Activated naive CD8-positive, alpha-beta T cell (primary cell): ENCODE results near the gene FAM118A.
"Not testable (repeated sequence)": the region's sequence is repeated elsewhere in the genome, so short reads cannot be mapped to it uniquely, and the experiment has no call there.

Source experiments
- H3K27ac Mint-ChIP-seq: one replicate; pipeline ENCODE4 v1.8.0; 2021; ENCODE audit warnings: mixed read lengths
- H3K27me3 Mint-ChIP-seq: one replicate; pipeline ENCODE4 v1.8.0; 2021; ENCODE audit warnings: mixed read lengths
- H3K36me3 Mint-ChIP-seq: one replicate; pipeline ENCODE4 v1.8.0; 2021; ENCODE audit warnings: mixed read lengths
- H3K4me1 Mint-ChIP-seq: one replicate; pipeline ENCODE4 v1.8.0; 2021; ENCODE audit warnings: low read depth, mixed read lengths
- H3K4me3 Mint-ChIP-seq: one replicate; pipeline ENCODE4 v1.8.0; 2021; ENCODE audit warnings: mild to moderate bottlenecking, mixed read lengths
- H3K9me3 Mint-ChIP-seq: one replicate; pipeline ENCODE4 v1.8.0; 2021; ENCODE audit warnings: low read depth, mixed read lengths

FAM118A gene

GRCh38 chr22:45273452-45274075 is 36.2 kb upstream of the FAM118A start:
- no peaks in the 10 kb centered on the region for H3K9me3 Mint-ChIP-seq
- no peak overlapping the region for H3K4me3 Mint-ChIP-seq
- H3K27me3 Mint-ChIP-seq, result no peaks in the 10 kb centered on the region
- no peak overlapping the region for H3K27ac Mint-ChIP-seq
- peaks cover 10% of the 10 kb centered on the region for H3K4me1 Mint-ChIP-seq
- no peaks in the 10 kb centered on the region for H3K36me3 Mint-ChIP-seq

GRCh38 chr22:45276507-45277105 is 33.1 kb upstream of the FAM118A start:
- H3K4me3 Mint-ChIP-seq, result no peak overlapping the region
- no peak overlapping the region for H3K27ac Mint-ChIP-seq
- peaks cover 15% of the 10 kb centered on the region for H3K4me1 Mint-ChIP-seq
- H3K27me3 Mint-ChIP-seq, result peaks cover 1% of the 10 kb centered on the region
- H3K36me3 Mint-ChIP-seq, result no peaks in the 10 kb centered on the region
- no peaks in the 10 kb centered on the region for H3K9me3 Mint-ChIP-seq

GRCh38 chr22:45277720-45278119 is 32.0 kb upstream of the FAM118A start:
- not testable (repeated sequence) for H3K9me3 Mint-ChIP-seq, H3K36me3 Mint-ChIP-seq, H3K27ac Mint-ChIP-seq, H3K27me3 Mint-ChIP-seq, H3K4me3 Mint-ChIP-seq
- H3K4me1 Mint-ChIP-seq, result peaks cover 15% of the 10 kb centered on the region

GRCh38 chr22:45278125-45278524 is 31.6 kb upstream of the FAM118A start:
- H3K9me3 Mint-ChIP-seq, result no peaks in the 10 kb centered on the region
- no peak overlapping the region for H3K27ac Mint-ChIP-seq
- peaks cover 1% of the 10 kb centered on the region for H3K27me3 Mint-ChIP-seq
- no peak overlapping the region for H3K4me3 Mint-ChIP-seq
- peaks cover 15% of the 10 kb centered on the region for H3K4me1 Mint-ChIP-seq
- no peaks in the 10 kb centered on the region for H3K36me3 Mint-ChIP-seq

- peaks cover 4% of the 10 kb centered on the region for H3K27me3 Mint-ChIP-seq
- H3K4me3 Mint-ChIP-seq, result no peak overlapping the region
- no peak overlapping the region for H3K27ac Mint-ChIP-seq
- peaks cover 18% of the 10 kb centered on the region for H3K4me1 Mint-ChIP-seq
- H3K9me3 Mint-ChIP-seq, result no peaks in the 10 kb centered on the region
- no peaks in the 10 kb centered on the region for H3K36me3 Mint-ChIP-seq
Observed at GRCh38 chr22:45280587-45280980, 29.1 kb upstream of the FAM118A start.

GRCh38 chr22:45281010-45281409 is 28.7 kb upstream of the FAM118A start:
- H3K9me3 Mint-ChIP-seq, result no peaks in the 10 kb centered on the region
- H3K4me3 Mint-ChIP-seq, result no peak overlapping the region
- H3K4me1 Mint-ChIP-seq, result peaks cover 18% of the 10 kb centered on the region
- peaks cover 4% of the 10 kb centered on the region for H3K27me3 Mint-ChIP-seq
- H3K27ac Mint-ChIP-seq, result no peak overlapping the region
- no peaks in the 10 kb centered on the region for H3K36me3 Mint-ChIP-seq

GRCh38 chr22:45284705-45285262 is 24.9 kb upstream of the FAM118A start, which contains the start of gene UPK3A:
Gene UPK3A (plus strand): TSS chr22:45284949. CDS start chr22:45285014, 65 bp downstream.
- H3K9me3 Mint-ChIP-seq, result no peaks in the 10 kb centered on the region
- peak within 1 kb of the TSS; percentile 51 for H3K4me3 Mint-ChIP-seq
- H3K27me3 Mint-ChIP-seq, result peaks cover 4% of the 10 kb centered on the region
- H3K4me1 Mint-ChIP-seq, result peaks cover 15% of the 10 kb centered on the region
- H3K36me3 Mint-ChIP-seq, result no peaks in the 10 kb centered on the region
- no peak within 1 kb of the TSS for H3K27ac Mint-ChIP-seq

GRCh38 chr22:45285263-45286058 is 24.3 kb upstream of the FAM118A start:
- Mint-ChIP-seq H3K9me3 (no peaks in the 10 kb centered on the region), H3K36me3 (no peaks in the 10 kb centered on the region), H3K27me3 (peaks cover 4% of the 10 kb centered on the region), H3K27ac (no peak overlapping the region), H3K4me3 (no peak overlapping the region), H3K4me1 (peaks cover 9% of the 10 kb centered on the region)

- Mint-ChIP-seq H3K4me3 (no peak overlapping the region), H3K27me3 (peaks cover 3% of the 10 kb centered on the region), H3K4me1 (peaks cover 3% of the 10 kb centered on the region), H3K27ac (no peak overlapping the region), H3K36me3 (no peaks in the 10 kb centered on the region), H3K9me3 (no peaks in the 10 kb centered on the region)
Observed at GRCh38 chr22:45286854-45287551, 22.7 kb upstream of the FAM118A start.

GRCh38 chr22:45290410-45290936 is 19.3 kb upstream of the FAM118A start:
- no peak overlapping the region for H3K4me3 Mint-ChIP-seq
- H3K4me1 Mint-ChIP-seq, result peaks cover 2% of the 10 kb centered on the region
- no peak overlapping the region for H3K27ac Mint-ChIP-seq
- H3K9me3 Mint-ChIP-seq, result no peaks in the 10 kb centered on the region
- no peaks in the 10 kb centered on the region for H3K27me3 Mint-ChIP-seq
- H3K36me3 Mint-ChIP-seq, result no peaks in the 10 kb centered on the region

GRCh38 chr22:45291061-45291930 is 18.4 kb upstream of the FAM118A start:
- Mint-ChIP-seq H3K27ac (no peak overlapping the region), H3K9me3 (no peaks in the 10 kb centered on the region), H3K4me3 (no peak overlapping the region), H3K4me1 (peaks cover 9% of the 10 kb centered on the region), H3K27me3 (no peaks in the 10 kb centered on the region), H3K36me3 (no peaks in the 10 kb centered on the region)

GRCh38 chr22:45291931-45292290 is 17.8 kb upstream of the FAM118A start:
- Mint-ChIP-seq H3K27ac (no peak overlapping the region), H3K9me3 (no peaks in the 10 kb centered on the region), H3K27me3 (no peaks in the 10 kb centered on the region), H3K4me3 (no peak overlapping the region), H3K36me3 (no peaks in the 10 kb centered on the region), H3K4me1 (peaks cover 15% of the 10 kb centered on the region)

GRCh38 chr22:45292731-45293442 is 16.8 kb upstream of the FAM118A start:
- peaks cover 22% of the 10 kb centered on the region for H3K4me1 Mint-ChIP-seq
- no peaks in the 10 kb centered on the region for H3K36me3 Mint-ChIP-seq
- no peaks in the 10 kb centered on the region for H3K27me3 Mint-ChIP-seq
- H3K9me3 Mint-ChIP-seq, result no peaks in the 10 kb centered on the region
- H3K27ac Mint-ChIP-seq, result no peak overlapping the region
- no peak overlapping the region for H3K4me3 Mint-ChIP-seq
